GM15510 (cell line): Measurements from ENCODE around the gene FARP1.

Source experiments
- POLR2A ChIP-seq: IDR thresholded peaks from 3 replicates; pipeline ENCODE4 v1.6.1; 2011; ENCODE audit warnings: borderline replicate concordance; ENCODE audit not compliant: insufficient read length; ENCODE audit errors: extremely low read depth

Gene FARP1

DNA sequence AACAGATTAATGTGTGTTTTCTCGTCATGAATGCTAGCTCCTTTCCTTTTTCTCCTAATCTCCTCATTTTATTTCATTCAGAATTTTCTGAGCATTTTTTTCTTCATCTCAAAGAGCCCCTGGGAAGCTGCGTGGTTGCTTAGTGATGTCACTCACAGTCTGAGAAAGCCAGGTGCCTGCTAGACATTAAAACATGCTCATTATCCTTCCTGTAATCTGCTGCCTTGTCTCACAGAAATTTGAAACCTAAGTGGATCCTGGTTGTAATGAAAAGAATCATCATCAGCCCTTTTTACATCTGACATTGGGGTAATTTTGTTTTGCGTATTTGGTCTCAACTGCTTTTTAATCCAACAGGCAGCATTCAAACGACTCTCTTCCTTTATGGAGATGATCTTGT, 142.4 kb downstream of the FARP1 start:
- TF ChIP-seq POLR2A: no peak

- TF ChIP-seq POLR2A: no peak
Observed at GRCh38 chr13:98285852-98286594, 143.1 kb downstream of the FARP1 start.

- TF ChIP-seq POLR2A: no peak
Observed at GRCh38 chr13:98286799-98287198, 143.9 kb downstream of the FARP1 start.

DNA sequence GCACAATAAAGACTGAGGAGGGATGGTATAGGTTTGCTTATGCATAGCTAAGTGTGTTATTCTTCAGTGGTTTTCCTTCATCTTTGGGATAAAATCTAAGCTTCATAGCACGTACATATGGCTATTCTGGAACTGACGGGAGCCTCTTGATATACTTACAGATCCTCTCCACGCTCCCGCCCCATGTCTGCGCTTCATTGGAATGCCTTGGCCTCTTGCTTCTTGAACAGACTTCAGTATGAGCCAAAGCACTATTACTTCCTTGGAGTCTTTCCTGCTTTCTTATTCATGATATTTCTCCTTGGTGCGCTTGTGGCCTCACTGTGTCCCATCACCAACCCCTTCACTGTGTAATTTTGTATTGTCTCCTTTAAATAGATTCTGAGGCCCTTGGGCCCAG, 145.3 kb downstream of the FARP1 start:
- no peak for TF ChIP-seq POLR2A

- TF ChIP-seq POLR2A: no peak
Observed at GRCh38 chr13:98289339-98289945, 146.5 kb downstream of the FARP1 start.

DNA sequence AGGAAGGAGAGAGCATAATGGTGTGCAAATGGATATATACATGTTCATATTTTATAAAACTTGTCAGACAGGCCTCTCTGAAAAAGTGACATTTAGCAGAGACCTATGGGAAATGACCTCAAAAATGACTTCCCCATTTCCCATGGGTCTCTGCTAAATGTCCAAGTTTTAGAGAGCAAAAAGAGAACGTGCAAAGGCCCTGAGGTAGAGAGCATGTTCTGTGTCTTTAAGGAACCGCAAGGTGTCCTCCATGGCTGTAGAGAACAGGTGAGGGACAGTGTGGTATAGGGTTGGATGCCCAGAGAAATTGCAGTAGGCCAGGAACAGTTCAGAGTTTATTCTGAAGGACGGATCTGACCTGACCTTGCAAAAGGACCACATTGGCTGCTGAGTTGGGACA, 147.4 kb downstream of the FARP1 start:
- no peak for TF ChIP-seq POLR2A

DNA sequence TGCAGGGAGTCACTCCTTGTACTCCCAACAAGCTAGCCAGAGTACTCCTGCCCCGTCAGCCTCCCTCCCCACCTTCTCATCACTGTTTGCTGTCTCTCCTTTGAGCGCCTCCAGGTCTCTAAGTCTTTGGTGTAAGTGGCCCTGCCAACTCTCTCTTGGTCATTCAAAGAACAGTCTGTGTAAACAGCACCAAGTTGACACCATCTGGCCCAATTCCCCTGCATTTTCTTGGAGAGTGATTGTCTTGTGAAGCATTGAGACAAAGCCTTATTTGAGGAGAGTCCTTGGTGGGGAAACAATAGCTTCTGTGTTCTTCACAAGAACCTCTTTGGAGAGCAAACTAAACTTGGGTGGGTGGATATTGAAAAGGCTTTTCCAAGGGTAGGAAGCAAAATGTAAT, 148.8 kb downstream of the FARP1 start:
- no peak for TF ChIP-seq POLR2A

GRCh38 chr13:98293103-98293502, 150.2 kb downstream of the FARP1 start:
- TF ChIP-seq POLR2A: no peak

DNA sequence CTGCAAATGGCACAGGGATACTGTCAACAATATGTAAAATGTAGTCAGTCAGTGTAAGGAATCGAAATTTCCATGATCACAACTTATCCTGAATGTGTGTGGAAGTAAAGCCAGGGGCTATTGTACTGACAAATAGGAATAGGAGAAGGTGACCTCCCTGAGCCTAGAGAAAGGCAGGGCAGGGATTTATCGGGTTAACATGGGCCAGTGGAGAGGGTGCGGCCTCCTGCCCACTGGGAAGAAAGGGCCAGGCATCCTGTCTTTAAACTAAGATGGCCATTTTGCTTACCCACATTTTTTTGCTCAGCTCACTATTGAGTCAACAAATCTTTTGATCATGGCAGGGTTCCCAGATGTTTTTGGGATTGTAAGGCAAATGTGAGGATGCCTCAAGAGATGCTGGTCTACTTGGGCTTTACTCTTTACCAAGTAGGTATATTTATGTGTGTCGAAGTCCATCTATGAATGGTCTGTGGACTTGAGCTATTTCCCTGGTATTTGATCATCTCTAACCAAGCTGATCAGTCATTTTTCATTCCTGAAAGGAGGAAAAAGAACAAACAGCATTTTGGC, 150.8 kb downstream of the FARP1 start:
- no peak for TF ChIP-seq POLR2A

DNA sequence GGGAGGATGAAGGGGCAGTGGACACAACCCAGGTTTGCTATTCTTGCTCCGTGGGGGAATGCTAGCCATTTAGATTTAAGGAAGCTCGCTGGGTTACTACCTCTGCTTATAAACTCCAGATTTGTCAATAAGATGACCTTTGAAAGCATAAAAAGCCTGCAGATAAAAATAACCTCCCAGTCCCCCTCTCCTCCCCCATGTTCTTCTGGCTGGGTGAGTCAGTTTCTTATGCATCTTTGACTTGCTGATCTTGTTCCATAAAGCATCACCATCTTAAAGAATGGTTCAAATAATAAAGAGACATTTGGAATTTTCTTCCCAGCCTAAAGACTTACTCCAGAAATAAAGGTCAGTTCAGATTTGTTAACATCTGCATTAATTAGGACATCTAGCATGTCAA, 152.5 kb downstream of the FARP1 start:
- no peak for TF ChIP-seq POLR2A

- TF ChIP-seq POLR2A: no peak
Observed at GRCh38 chr13:98297051-98297450, 154.2 kb downstream of the FARP1 start.

DNA sequence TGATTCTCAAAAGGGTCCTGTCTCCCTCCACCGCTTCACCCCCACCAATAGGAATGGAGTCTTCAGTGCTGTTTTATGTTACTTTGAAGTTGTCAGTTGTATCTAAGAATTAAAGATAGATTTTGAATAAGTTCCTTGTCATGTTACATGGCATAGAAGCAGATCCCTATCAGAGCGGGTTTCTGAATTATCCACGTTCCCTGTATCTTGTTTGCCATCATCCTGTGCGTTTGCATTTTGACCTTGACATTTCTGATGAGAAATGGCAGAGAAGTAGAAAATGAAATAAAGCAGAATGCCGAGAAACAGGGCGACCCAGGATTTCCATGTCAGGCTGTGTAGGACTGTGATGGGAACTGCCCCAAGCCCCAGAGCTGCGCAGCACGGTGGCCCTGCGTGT, 154.9 kb downstream of the FARP1 start:
- no peak for TF ChIP-seq POLR2A

GRCh38 chr13:98298599-98298998, 155.7 kb downstream of the FARP1 start:
- no peak for TF ChIP-seq POLR2A

DNA sequence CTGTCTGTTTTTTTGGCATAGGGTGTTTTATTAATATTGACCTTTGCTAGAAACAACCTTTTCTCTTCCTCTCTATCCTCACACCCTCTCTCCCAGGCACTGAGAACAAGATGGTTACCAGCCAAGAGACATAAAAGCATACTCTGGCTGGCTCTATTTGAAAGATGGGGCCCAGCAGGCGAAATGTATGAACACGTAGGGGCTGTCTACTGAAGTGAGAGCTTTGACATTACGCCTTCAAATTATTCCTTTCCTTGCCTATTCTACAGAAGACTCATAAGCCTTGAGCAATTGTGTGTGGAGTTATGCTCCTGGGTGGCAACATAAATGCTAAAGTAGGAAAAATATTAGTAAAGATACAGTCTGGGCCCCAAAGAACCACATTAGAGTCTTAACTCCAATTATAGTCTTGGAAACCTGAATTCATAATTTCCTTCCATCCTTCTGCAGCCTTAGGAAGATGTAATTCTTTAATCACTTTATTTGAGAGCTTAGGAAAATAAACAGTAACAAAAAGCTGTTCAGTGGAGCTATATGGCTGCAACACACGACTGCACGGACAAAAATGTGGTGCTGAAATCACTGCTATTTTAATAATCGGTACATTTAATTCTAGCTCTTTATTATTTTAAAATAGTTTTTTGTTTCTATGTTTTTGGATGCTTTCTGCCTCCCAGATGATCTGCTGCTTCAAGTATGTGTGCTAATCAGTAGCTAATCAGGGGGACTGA, 156.5 kb downstream of the FARP1 start:
- no peak for TF ChIP-seq POLR2A

DNA sequence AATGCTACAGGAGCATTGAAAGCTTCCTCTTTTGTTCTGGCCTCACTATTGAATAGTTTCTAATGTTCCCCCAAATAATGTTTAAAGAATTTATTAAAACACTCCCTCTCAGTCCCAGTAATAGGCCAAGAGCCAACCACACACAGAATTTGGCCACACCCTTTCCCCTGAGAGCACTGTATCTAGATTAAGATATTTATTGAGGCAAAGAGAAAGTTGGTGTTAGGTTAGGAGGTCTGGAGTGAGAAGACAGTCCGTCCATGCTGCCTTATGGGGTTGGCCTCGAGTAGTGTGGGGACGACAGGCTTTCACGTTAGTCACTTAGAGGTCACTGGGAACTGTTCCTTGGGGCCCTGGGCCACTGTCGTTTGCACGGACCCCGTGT, 157.1 kb downstream of the FARP1 start:
- TF ChIP-seq POLR2A: no peak
